Measurements from ENCODE around the gene RHBG.
A peak's percentile ranks its signal among the peaks of the same experiment; 100 is the strongest.

RHBG gene

GRCh38 chr1:156430866-156431265, 61.9 kb downstream of the RHBG start:
- peak overlapping the region; percentile 89 for H2BK120ac ChIP-seq (ENCODE audit: low read depth, low read length)
- H3K4me2 ChIP-seq (ENCODE audit: low read length): no peak overlapping the region
- no CpG with 5 or more reads among the region's 3 CpGs for WGBS (ENCODE audit: extremely low coverage, insufficient coverage, low lambda C conversion rate)
- peak overlapping the region; percentile 97 for H2BK5ac ChIP-seq (ENCODE audit: low read length)
- no peak overlapping the region for H2BK15ac ChIP-seq (replicated peaks; ENCODE audit: low read depth)
- peaks cover 35% of the 10 kb centered on the region for H3K4me1 ChIP-seq (ENCODE audit: control insufficient read depth, low read depth, low read length)
- H4K8ac ChIP-seq (ENCODE audit: low read depth, low read length): no peak overlapping the region
- no peak overlapping the region for H3K23ac ChIP-seq (ENCODE audit: low read length)
- peak overlapping the region; percentile 53 for H3K9ac ChIP-seq (ENCODE audit: low read length)
- H3K79me2 ChIP-seq (ENCODE audit: control insufficient read depth, insufficient read depth, low read length): peaks cover 7% of the 10 kb centered on the region
- H3K18ac ChIP-seq (ENCODE audit: low read length): peak overlapping the region; percentile 91
- H3K4ac ChIP-seq (ENCODE audit: low read depth, low read length): peak overlapping the region; percentile 89
- H3K79me1 ChIP-seq (ENCODE audit: low read length): peaks cover 8% of the 10 kb centered on the region
- peak overlapping the region; percentile 68 for H3K27ac ChIP-seq (ENCODE audit: low read depth, low read length)
- H3K27me3 ChIP-seq (ENCODE audit: insufficient read depth, low read length, poor library complexity): peaks cover 28% of the 10 kb centered on the region
- no peaks in the 10 kb centered on the region for H3K36me3 ChIP-seq (ENCODE audit: control insufficient read depth, insufficient read depth, low read length)
- H2AK5ac ChIP-seq (ENCODE audit: low read length): no peak overlapping the region
- no peak overlapping the region for H3K4me3 ChIP-seq (ENCODE audit: low read length)
- peak overlapping the region; percentile 86 for H3K56ac ChIP-seq (ENCODE audit: low read length)
- no peak for DNase-seq
- H4K5ac ChIP-seq (ENCODE audit: low read length): no peak overlapping the region

GRCh38 chr1:156431366-156431765, 62.4 kb downstream of the RHBG start:
- H3K27ac ChIP-seq (ENCODE audit: low read depth, low read length): peak overlapping the region; percentile 48
- H3K36me3 ChIP-seq (ENCODE audit: control insufficient read depth, insufficient read depth, low read length): no peaks in the 10 kb centered on the region
- peak overlapping the region; percentile 69 for H2BK5ac ChIP-seq (ENCODE audit: low read length)
- H3K56ac ChIP-seq (ENCODE audit: low read length): peak overlapping the region; percentile 86
- peaks cover 34% of the 10 kb centered on the region for H3K4me1 ChIP-seq (ENCODE audit: control insufficient read depth, low read depth, low read length)
- H3K9ac ChIP-seq (ENCODE audit: low read length): peak overlapping the region; percentile 20
- H3K27me3 ChIP-seq (ENCODE audit: insufficient read depth, low read length, poor library complexity): peaks cover 29% of the 10 kb centered on the region
- H3K23ac ChIP-seq (ENCODE audit: low read length): no peak overlapping the region
- no CpG with 5 or more reads among the region's 4 CpGs for WGBS (ENCODE audit: extremely low coverage, insufficient coverage, low lambda C conversion rate)
- H2BK15ac ChIP-seq (replicated peaks; ENCODE audit: low read depth): no peak overlapping the region
- H3K4ac ChIP-seq (ENCODE audit: low read depth, low read length): peak overlapping the region; percentile 89
- no peak overlapping the region for H3K4me2 ChIP-seq (ENCODE audit: low read length)
- peaks cover 5% of the 10 kb centered on the region for H3K79me1 ChIP-seq (ENCODE audit: low read length)
- no peak for DNase-seq
- H2BK120ac ChIP-seq (ENCODE audit: low read depth, low read length): peak overlapping the region; percentile 89
- H2AK5ac ChIP-seq (ENCODE audit: low read length): no peak overlapping the region
- no peak overlapping the region for H4K5ac ChIP-seq (ENCODE audit: low read length)
- no peak overlapping the region for H3K4me3 ChIP-seq (ENCODE audit: low read length)
- H3K18ac ChIP-seq (ENCODE audit: low read length): peak overlapping the region; percentile 91
- peaks cover 7% of the 10 kb centered on the region for H3K79me2 ChIP-seq (ENCODE audit: control insufficient read depth, insufficient read depth, low read length)
- H4K8ac ChIP-seq (ENCODE audit: low read depth, low read length): no peak overlapping the region

GRCh38 chr1:156431769-156432668, 63.0 kb downstream of the RHBG start:
- H2BK5ac ChIP-seq (ENCODE audit: low read length): peak overlapping the region; percentile 83
- H4K8ac ChIP-seq (ENCODE audit: low read depth, low read length): no peak overlapping the region
- H3K36me3 ChIP-seq (ENCODE audit: control insufficient read depth, insufficient read depth, low read length): no peaks in the 10 kb centered on the region
- peak overlapping the region; percentile 23 for H3K27ac ChIP-seq (ENCODE audit: low read depth, low read length)
- no peak overlapping the region for H3K4ac ChIP-seq (ENCODE audit: low read depth, low read length)
- peaks cover 7% of the 10 kb centered on the region for H3K79me2 ChIP-seq (ENCODE audit: control insufficient read depth, insufficient read depth, low read length)
- WGBS (ENCODE audit: extremely low coverage, insufficient coverage, low lambda C conversion rate): no CpG with 5 or more reads among the region's 12 CpGs
- peak overlapping the region; percentile 60 for H3K9ac ChIP-seq (ENCODE audit: low read length)
- H3K4me3 ChIP-seq (ENCODE audit: low read length): no peak overlapping the region
- peak overlapping the region; percentile 75 for H3K56ac ChIP-seq (ENCODE audit: low read length)
- H3K4me1 ChIP-seq (ENCODE audit: control insufficient read depth, low read depth, low read length): peaks cover 30% of the 10 kb centered on the region
- peaks cover 32% of the 10 kb centered on the region for H3K27me3 ChIP-seq (ENCODE audit: insufficient read depth, low read length, poor library complexity)
- H4K5ac ChIP-seq (ENCODE audit: low read length): peak overlapping the region; percentile 88
- peaks cover 3% of the 10 kb centered on the region for H3K79me1 ChIP-seq (ENCODE audit: low read length)
- peak; percentile 60 for DNase-seq
- peak overlapping the region; percentile 8 for H2AK5ac ChIP-seq (ENCODE audit: low read length)
- H3K18ac ChIP-seq (ENCODE audit: low read length): peak overlapping the region; percentile 54
- H2BK15ac ChIP-seq (replicated peaks; ENCODE audit: low read depth): no peak overlapping the region
- peak overlapping the region; percentile 38 for H3K4me2 ChIP-seq (ENCODE audit: low read length)
- H3K23ac ChIP-seq (ENCODE audit: low read length): no peak overlapping the region
- peak overlapping the region; percentile 33 for H2BK120ac ChIP-seq (ENCODE audit: low read depth, low read length)

GRCh38 chr1:156432669-156433018, 63.6 kb downstream of the RHBG start:
- H2BK15ac ChIP-seq (replicated peaks; ENCODE audit: low read depth): no peak overlapping the region
- WGBS (ENCODE audit: extremely low coverage, insufficient coverage, low lambda C conversion rate): no CpG with 5 or more reads among the region's 11 CpGs

GRCh38 chr1:156433032-156433431, 64.0 kb downstream of the RHBG start:
- peaks cover 30% of the 10 kb centered on the region for H3K4me1 ChIP-seq (ENCODE audit: control insufficient read depth, low read depth, low read length)
- no CpG with 5 or more reads among the region's 4 CpGs for WGBS (ENCODE audit: extremely low coverage, insufficient coverage, low lambda C conversion rate)
- no peak overlapping the region for H3K4me2 ChIP-seq (ENCODE audit: low read length)
- H4K5ac ChIP-seq (ENCODE audit: low read length): no peak overlapping the region
- no peak overlapping the region for H3K9ac ChIP-seq (ENCODE audit: low read length)
- peak overlapping the region; percentile 25 for H2BK5ac ChIP-seq (ENCODE audit: low read length)
- H3K4ac ChIP-seq (ENCODE audit: low read depth, low read length): no peak overlapping the region
- H3K56ac ChIP-seq (ENCODE audit: low read length): peak overlapping the region; percentile 72
- H2BK15ac ChIP-seq (replicated peaks; ENCODE audit: low read depth): no peak overlapping the region
- peaks cover 2% of the 10 kb centered on the region for H3K79me1 ChIP-seq (ENCODE audit: low read length)
- H3K27ac ChIP-seq (ENCODE audit: low read depth, low read length): no peak overlapping the region
- peaks cover 5% of the 10 kb centered on the region for H3K79me2 ChIP-seq (ENCODE audit: control insufficient read depth, insufficient read depth, low read length)
- H2AK5ac ChIP-seq (ENCODE audit: low read length): peak overlapping the region; percentile 87
- H3K18ac ChIP-seq (ENCODE audit: low read length): no peak overlapping the region
- no peak overlapping the region for H4K8ac ChIP-seq (ENCODE audit: low read depth, low read length)
- H3K27me3 ChIP-seq (ENCODE audit: insufficient read depth, low read length, poor library complexity): peaks cover 38% of the 10 kb centered on the region
- H2BK120ac ChIP-seq (ENCODE audit: low read depth, low read length): no peak overlapping the region
- H3K36me3 ChIP-seq (ENCODE audit: control insufficient read depth, insufficient read depth, low read length): no peaks in the 10 kb centered on the region
- no peak overlapping the region for H3K23ac ChIP-seq (ENCODE audit: low read length)
- DNase-seq: no peak
- H3K4me3 ChIP-seq (ENCODE audit: low read length): no peak overlapping the region

More at GRCh38 chr1:156432669-156433018, 63.6 kb downstream of the RHBG start:
- H3K4me2 ChIP-seq (ENCODE audit: low read length): peak overlapping the region; percentile 38
- no peaks in the 10 kb centered on the region for H3K36me3 ChIP-seq (ENCODE audit: control insufficient read depth, insufficient read depth, low read length)
- H3K9ac ChIP-seq (ENCODE audit: low read length): peak overlapping the region; percentile 60
- H3K18ac ChIP-seq (ENCODE audit: low read length): peak overlapping the region; percentile 3
- no peak overlapping the region for H4K8ac ChIP-seq (ENCODE audit: low read depth, low read length)
- H3K4me3 ChIP-seq (ENCODE audit: low read length): no peak overlapping the region
- peak overlapping the region; percentile 33 for H2BK120ac ChIP-seq (ENCODE audit: low read depth, low read length)
- H3K4me1 ChIP-seq (ENCODE audit: control insufficient read depth, low read depth, low read length): peaks cover 32% of the 10 kb centered on the region
- H4K5ac ChIP-seq (ENCODE audit: low read length): peak overlapping the region; percentile 88
- peaks cover 7% of the 10 kb centered on the region for H3K79me2 ChIP-seq (ENCODE audit: control insufficient read depth, insufficient read depth, low read length)
- H3K23ac ChIP-seq (ENCODE audit: low read length): no peak overlapping the region
- H3K56ac ChIP-seq (ENCODE audit: low read length): peak overlapping the region; percentile 75
- peaks cover 38% of the 10 kb centered on the region for H3K27me3 ChIP-seq (ENCODE audit: insufficient read depth, low read length, poor library complexity)
- H2AK5ac ChIP-seq (ENCODE audit: low read length): peak overlapping the region; percentile 87
- H2BK5ac ChIP-seq (ENCODE audit: low read length): peak overlapping the region; percentile 83
- no peak overlapping the region for H3K4ac ChIP-seq (ENCODE audit: low read depth, low read length)
- peak overlapping the region; percentile 23 for H3K27ac ChIP-seq (ENCODE audit: low read depth, low read length)
- H3K79me1 ChIP-seq (ENCODE audit: low read length): peaks cover 2% of the 10 kb centered on the region
- DNase-seq: peak; percentile 72
